Activated naive CD4-positive, alpha-beta T cell treated with anti-CD3 and anti-CD28 coated beads for 36 hours (primary cell): ENCODE data around the gene PRB2. TPM values are rescaled to one million over a fixed set of nuclear protein-coding genes. Genes with fewer than 3 reads are reported as not detected.

Experiments used
- CTCF ChIA-PET: fragments of 350-600 bp; sonication (Branson Sonifier 250); formaldehyde crosslinking; loops from one replicate; lab custom pipeline; 2021; ENCODE audit warnings: antibody characterized with exemption; lab: Charles Lee
- DNase-seq: peaks from one replicate; pipeline ENCODE4 v3.0.0-alpha.2; 2020
- H3K27ac Mint-ChIP-seq: one replicate; pipeline ENCODE4 v1.8.0; 2021; ENCODE audit warnings: mild to moderate bottlenecking, mixed read lengths
- H3K27me3 Mint-ChIP-seq: one replicate; pipeline ENCODE4 v1.8.0; 2021; ENCODE audit warnings: low read depth, mixed read lengths
- H3K36me3 Mint-ChIP-seq: one replicate; pipeline ENCODE4 v1.8.0; 2021; ENCODE audit warnings: low read depth, mixed read lengths
- H3K4me1 Mint-ChIP-seq: one replicate; pipeline ENCODE4 v1.8.0; 2021; ENCODE audit warnings: low read depth, mixed read lengths
- H3K4me3 Mint-ChIP-seq: one replicate; pipeline ENCODE4 v1.8.0; 2021; ENCODE audit warnings: mild to moderate bottlenecking, moderate library complexity, mixed read lengths
- H3K9me3 Mint-ChIP-seq: one replicate; pipeline ENCODE4 v1.8.0; 2021; ENCODE audit warnings: mixed read lengths
- intact Hi-C: fragments of 100-400 bp; cut with micrococcal nuclease; formaldehyde crosslinking; loops from one replicate; pipeline ENCODE4 v1.15.1; 2023
- total RNA-seq, 2 experiments: library from RNA; stranded (reverse); gene quantifications; one replicate each; pipeline ENCODE4 v1.2.3, GENCODE V29; 2021

The PRB2 gene
- total RNA-seq, 2 experiments from 2014 or later, result not detected

GRCh38 chr12:11348439-11348838 lies 46.9 kb downstream of the PRB2 start:
- no peak for DNase-seq
- H3K27me3 Mint-ChIP-seq, result no peaks in the 10 kb centered on the region
- H3K4me3 Mint-ChIP-seq, result no peak overlapping the region
- CTCF ChIA-PET, result no interaction called here
- intact Hi-C loops, result no loop called here
- H3K4me1 Mint-ChIP-seq, result no peaks in the 10 kb centered on the region
- H3K27ac Mint-ChIP-seq, result no peak overlapping the region
- H3K36me3 Mint-ChIP-seq, result no peaks in the 10 kb centered on the region
- no peaks in the 10 kb centered on the region for H3K9me3 Mint-ChIP-seq

GRCh38 chr12:11347810-11348209 lies 47.6 kb downstream of the PRB2 start:
- Mint-ChIP-seq H3K4me1 (no peaks in the 10 kb centered on the region), H3K27me3 (no peaks in the 10 kb centered on the region), H3K36me3 (no peaks in the 10 kb centered on the region), H3K27ac (no peak overlapping the region), H3K4me3 (no peak overlapping the region), H3K9me3 (no peaks in the 10 kb centered on the region)
- CTCF ChIA-PET, result no interaction called here
- DNase-seq, result no peak
- intact Hi-C loops, result no loop called here

GRCh38 chr12:11344500-11344899 lies 50.9 kb downstream of the PRB2 start:
- H3K27ac Mint-ChIP-seq, result no peak overlapping the region
- intact Hi-C loops, result no loop called here
- CTCF ChIA-PET, result no interaction called here
- peaks cover 1% of the 10 kb centered on the region for H3K36me3 Mint-ChIP-seq
- no peaks in the 10 kb centered on the region for H3K9me3 Mint-ChIP-seq
- H3K27me3 Mint-ChIP-seq, result no peaks in the 10 kb centered on the region
- H3K4me1 Mint-ChIP-seq, result no peaks in the 10 kb centered on the region
- no peak overlapping the region for H3K4me3 Mint-ChIP-seq
- DNase-seq, result no peak

Other genes starting within 250 kb of the PRB2 start
- gene SMIM10L1, start 224.4 kb downstream of the PRB2 start, total RNA-seq, result 1 to 10 TPM; 5.0 to 5.6 TPM
- gene TAS2R42, start 208.6 kb downstream of the PRB2 start, total RNA-seq, result not detected
- gene PRB3, start 125.9 kb downstream of the PRB2 start, total RNA-seq, result not detected
- gene PRB4, start 85.1 kb downstream of the PRB2 start, total RNA-seq, result not detected